SK-N-SH (cell line): ENCODE measurements around the gene MCCC1.

ENCODE experiments used
- CHD2 ChIP-seq: fragments of 150-350 bp; IDR thresholded peaks from 2 replicates; pipeline ENCODE4 v1.6.1; 2018; ENCODE audit warnings: low read length; ENCODE audit not compliant: partially characterized antibody
- CTCF ChIP-seq: fragments of 200-600 bp; sonication (generic); IDR thresholded peaks from 2 replicates; pipeline ENCODE4 v1.6.1; 2017; ENCODE audit warnings: antibody characterized with exemption, mild to moderate bottlenecking, moderate library complexity
- FOXJ3 ChIP-seq: sonication (generic); formaldehyde crosslinking; IDR thresholded peaks from 2 replicates; pipeline ENCODE4 v1.5.1; 2020; ENCODE audit warnings: mild to moderate bottlenecking, missing genetic modification reagents
- IRF3 ChIP-seq: fragments of 150-350 bp; IDR thresholded peaks from 2 replicates; pipeline ENCODE4 v1.6.1; 2016; ENCODE audit warnings: mild to moderate bottlenecking, low read depth, low read length
- POLR2AphosphoS5 ChIP-seq: IDR thresholded peaks from 2 replicates; pipeline ENCODE4 v1.6.1; 2012; ENCODE audit warnings: low read depth, low read length
- RAD21 ChIP-seq: IDR thresholded peaks from 2 replicates; pipeline ENCODE4 v1.6.1; 2012; ENCODE audit warnings: mild to moderate bottlenecking, low read length
- RFX5 ChIP-seq: IDR thresholded peaks from 2 replicates; pipeline ENCODE4 v1.6.1; 2012; ENCODE audit warnings: mild to moderate bottlenecking, improper control_type of control experiment, low read length
- RXRA ChIP-seq: IDR thresholded peaks from 2 replicates; pipeline ENCODE4 v1.4.0; 2012; ENCODE audit warnings: low read depth, mild to moderate bottlenecking, borderline replicate concordance
- SIN3A ChIP-seq: IDR thresholded peaks from 2 replicates; pipeline ENCODE4 v1.6.1; 2012; ENCODE audit warnings: low read depth, mild to moderate bottlenecking, low read length, moderate library complexity, borderline replicate concordance
- SMC3 ChIP-seq: IDR thresholded peaks from 2 replicates; pipeline ENCODE4 v1.6.1; 2012; ENCODE audit warnings: low read depth, low read length, improper control_type of control experiment
- YY1 ChIP-seq: IDR thresholded peaks from 2 replicates; pipeline ENCODE4 v1.4.0; 2012; ENCODE audit warnings: low read depth, mild to moderate bottlenecking

GRCh38 chr3:183008800-183009199 lies 90.5 kb downstream of the MCCC1 start:
- no peak for TF ChIP-seq RAD21
- TF ChIP-seq RXRA = no peak
- no peak for TF ChIP-seq POLR2AphosphoS5
- TF ChIP-seq CTCF = no peak
- no peak for TF ChIP-seq SIN3A
- no peak for TF ChIP-seq FOXJ3 (CRISPR knock-in tag)
- TF ChIP-seq IRF3 = no peak
- no peak for TF ChIP-seq SMC3
- no peak for TF ChIP-seq YY1
- TF ChIP-seq RFX5 = no peak
- no peak for TF ChIP-seq CHD2
